ENCODE measurements around the gene MPHOSPH9.
"Not testable (repeated sequence)": the region's sequence is repeated elsewhere in the genome, so short reads cannot be mapped to it uniquely, and the experiment has no call there.

The MPHOSPH9 gene

GRCh38 chr12:123250471-123251383 is 17.8 kb upstream of the MPHOSPH9 start:
- no peak for TF ChIP-seq CTCF (IDR thresholded peaks at IDR 0.05; ENCODE audit: low read depth, low read length)
- H3K4me3 ChIP-seq (replicated peaks in 1 of 2; ENCODE audit: low read depth in 2 of 2, low read length in 2 of 2): no peak overlapping the region
- DNase-seq (ENCODE audit: low read depth in 2 of 2): no peak

DNA sequence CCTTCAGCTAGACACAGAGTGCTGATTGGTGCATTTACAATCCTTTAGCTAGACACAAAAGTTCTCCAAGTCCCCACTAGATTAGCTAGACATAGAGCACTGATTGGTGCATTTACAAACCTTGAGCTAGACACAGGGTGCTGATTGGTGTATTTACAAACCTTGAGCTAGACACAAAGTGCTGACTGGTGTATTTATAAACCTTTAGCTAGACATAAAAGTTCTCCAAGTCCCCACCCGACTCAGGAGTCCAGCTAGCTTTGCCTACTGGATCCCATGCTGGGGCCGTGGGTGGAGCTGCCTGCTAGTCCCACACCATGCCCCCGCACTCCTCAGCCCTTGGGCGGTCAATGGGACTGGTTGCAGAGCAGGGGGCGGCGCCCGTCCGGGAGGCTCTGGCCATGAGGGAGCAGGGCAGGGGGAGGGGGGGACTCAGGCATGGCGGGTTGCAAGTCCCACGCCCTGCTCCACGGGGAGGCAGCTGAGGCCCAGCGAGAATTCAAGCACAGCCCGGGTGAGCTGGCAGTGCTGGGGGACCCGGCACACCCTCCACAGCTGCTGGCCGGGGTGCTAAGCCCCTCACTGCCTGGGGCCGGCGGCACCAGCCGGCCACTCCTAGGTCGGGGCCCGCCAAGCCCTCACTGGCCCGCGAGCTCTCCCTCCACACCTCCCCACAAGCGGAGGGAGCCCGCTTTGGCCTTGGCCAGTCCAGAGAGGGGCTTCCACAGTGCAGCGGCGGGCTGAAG is 16.2 kb upstream of the MPHOSPH9 start:
- not testable (repeated sequence) for H3K4me3 ChIP-seq (replicated peaks in 1 of 2; ENCODE audit: low read depth in 2 of 2, low read length in 2 of 2); DNase-seq (ENCODE audit: low read depth in 2 of 2)

GRCh38 chr12:123248129-123248528 is 15.2 kb upstream of the MPHOSPH9 start:
- H3K4me3 ChIP-seq (replicated peaks in 1 of 2; ENCODE audit: low read depth in 2 of 2, low read length in 2 of 2); DNase-seq (ENCODE audit: low read depth in 2 of 2): not testable (repeated sequence)

DNA sequence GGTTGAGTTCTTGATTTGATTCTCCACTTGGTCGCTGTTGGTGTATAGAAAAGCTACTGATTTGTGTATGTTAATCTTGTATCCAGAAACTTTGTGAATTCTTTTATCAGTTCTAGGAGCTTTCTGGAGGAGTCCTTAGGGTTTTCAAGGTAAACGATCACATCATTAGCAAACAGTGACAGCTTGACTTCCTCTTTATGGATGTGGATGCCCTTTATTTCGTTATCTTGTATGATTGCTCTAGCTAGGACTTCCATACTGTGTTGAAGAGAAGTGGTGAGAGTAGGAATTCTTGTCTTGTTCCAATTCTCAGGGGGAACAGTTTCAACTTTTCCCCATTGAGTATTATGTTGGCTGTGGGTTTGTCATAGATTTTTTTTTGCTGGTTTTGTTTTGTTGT is 12.7 kb upstream of the MPHOSPH9 start:
- TF ChIP-seq CTCF (IDR thresholded peaks at IDR 0.05; ENCODE audit: low read depth, low read length): no peak
- no peak for DNase-seq (ENCODE audit: low read depth in 2 of 2)
- H3K4me3 ChIP-seq (replicated peaks in 1 of 2; ENCODE audit: low read depth in 2 of 2, low read length in 2 of 2): no peak overlapping the region

- no peak for TF ChIP-seq CTCF (IDR thresholded peaks at IDR 0.05; ENCODE audit: low read depth, low read length)
- no peak overlapping the region for H3K4me3 ChIP-seq (replicated peaks in 1 of 2; ENCODE audit: low read depth in 2 of 2, low read length in 2 of 2)
- DNase-seq (ENCODE audit: low read depth in 2 of 2): no peak
Measured at GRCh38 chr12:123243671-123244262, 10.8 kb upstream of the MPHOSPH9 start.

- no peak overlapping the region for H3K4me3 ChIP-seq (replicated peaks in 1 of 2; ENCODE audit: low read depth in 2 of 2, low read length in 2 of 2)
- no peak for DNase-seq (ENCODE audit: low read depth in 2 of 2)
- TF ChIP-seq CTCF (IDR thresholded peaks at IDR 0.05; ENCODE audit: low read depth, low read length): no peak
Measured at GRCh38 chr12:123242116-123242904, 9.4 kb upstream of the MPHOSPH9 start.

DNA sequence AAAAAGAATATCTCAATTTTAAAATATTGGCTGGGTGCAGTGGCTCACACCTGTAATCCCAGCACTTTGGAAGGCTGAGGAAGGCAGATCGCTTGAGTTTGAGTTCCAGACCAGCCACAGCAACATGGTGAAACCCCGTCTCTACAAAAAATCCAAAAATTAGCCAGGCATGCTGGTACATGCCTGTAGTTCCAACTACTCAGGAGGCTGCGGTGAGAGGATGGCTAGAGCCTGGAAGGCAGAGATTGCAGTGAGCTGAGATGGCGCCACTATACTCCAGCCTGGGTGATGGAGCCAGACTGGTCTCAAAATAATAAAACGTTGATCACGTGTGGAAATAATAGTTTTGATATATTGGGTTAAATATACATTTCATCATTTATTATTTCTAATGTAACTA is 6.0 kb upstream of the MPHOSPH9 start:
- DNase-seq (ENCODE audit: low read depth in 2 of 2): no peak
- H3K4me3 ChIP-seq (replicated peaks in 1 of 2; ENCODE audit: low read depth in 2 of 2, low read length in 2 of 2): no peak overlapping the region
- TF ChIP-seq CTCF (IDR thresholded peaks at IDR 0.05; ENCODE audit: low read depth, low read length): no peak

All from cardiac fibroblast (primary cell).